Activated naive CD4-positive, alpha-beta T cell treated with anti-CD3 and anti-CD28 coated beads, Interleukin-2, amount 50 U/mL, for 72 hours (primary cell): ENCODE results near the gene FOXO6. TPM values are rescaled to one million over a fixed set of nuclear protein-coding genes. Genes with fewer than 3 reads are reported as not detected.

Experiments used
- ATAC-seq, 2 donors: fragments of 150-1000 bp; cut with Tn5 transposase; 2 replicates each; pipeline ENCODE4 v1.10.0; 2021; ENCODE audit warnings: mild to moderate bottlenecking in 2 of 2, moderate library complexity in 2 of 2
- DNase-seq, 2 donors: peaks; one replicate each; pipeline ENCODE4 v3.0.0; 2021 to 2022; ENCODE audit warnings: low spot score in 2 of 2
- H3K27ac Mint-ChIP-seq, 2 donors: one replicate each; pipeline ENCODE4 v1.8.0; 2022; ENCODE audit warnings: mild to moderate bottlenecking in 2 of 2, mixed read lengths in 2 of 2
- H3K36me3 Mint-ChIP-seq, 2 donors: one replicate each; pipeline ENCODE4 v1.8.0; 2022; ENCODE audit warnings: mixed read lengths in 2 of 2
- H3K9me3 Mint-ChIP-seq, 2 donors: one replicate each; pipeline ENCODE4 v1.8.0; 2022; ENCODE audit warnings: mixed read lengths in 2 of 2
- total RNA-seq, 2 donors: library from RNA; stranded (reverse); gene quantifications; one replicate each; pipeline ENCODE4 v1.2.3, GENCODE V29; 2022

Gene FOXO6
- total RNA-seq, 2 donors from 2014 or later: 0.39 TPM; not detected in 1

- H3K27ac Mint-ChIP-seq: no peak overlapping the region
- DNase-seq (no peak), ATAC-seq (no peak)
- H3K36me3 Mint-ChIP-seq: no peaks in the 10 kb centered on the region
- H3K9me3 Mint-ChIP-seq: no peaks in the 10 kb centered on the region
Measured at GRCh38 chr1:41430582-41430981, 69.3 kb downstream of the FOXO6 start.

GRCh38 chr1:41431490-41432350 lies 70.5 kb downstream of the FOXO6 start:
- H3K27ac Mint-ChIP-seq: no peak overlapping the region
- H3K9me3 Mint-ChIP-seq: no peaks in the 10 kb centered on the region
- no peak for ATAC-seq

More at GRCh38 chr1:41431490-41432350, 70.5 kb downstream of the FOXO6 start:
- DNase-seq: no peak
- no peaks in the 10 kb centered on the region for H3K36me3 Mint-ChIP-seq

Other genes with a start within 250 kb of the FOXO6 start
- 10 to 100 TPM; 18.0 to 24.3 TPM for gene SCMH1, start 119.1 kb upstream of the FOXO6 start, total RNA-seq
- not detected for gene EDN2, start 123.2 kb downstream of the FOXO6 start, total RNA-seq